Fibroblast of gingiva (primary cell): ENCODE data around the gene NKX1-2.

Experiments used
- DNase-seq: peaks from one replicate; pipeline ENCODE4 v3.0.0-alpha.2; 2011; ENCODE audit warnings: low read depth

Gene NKX1-2

DNA sequence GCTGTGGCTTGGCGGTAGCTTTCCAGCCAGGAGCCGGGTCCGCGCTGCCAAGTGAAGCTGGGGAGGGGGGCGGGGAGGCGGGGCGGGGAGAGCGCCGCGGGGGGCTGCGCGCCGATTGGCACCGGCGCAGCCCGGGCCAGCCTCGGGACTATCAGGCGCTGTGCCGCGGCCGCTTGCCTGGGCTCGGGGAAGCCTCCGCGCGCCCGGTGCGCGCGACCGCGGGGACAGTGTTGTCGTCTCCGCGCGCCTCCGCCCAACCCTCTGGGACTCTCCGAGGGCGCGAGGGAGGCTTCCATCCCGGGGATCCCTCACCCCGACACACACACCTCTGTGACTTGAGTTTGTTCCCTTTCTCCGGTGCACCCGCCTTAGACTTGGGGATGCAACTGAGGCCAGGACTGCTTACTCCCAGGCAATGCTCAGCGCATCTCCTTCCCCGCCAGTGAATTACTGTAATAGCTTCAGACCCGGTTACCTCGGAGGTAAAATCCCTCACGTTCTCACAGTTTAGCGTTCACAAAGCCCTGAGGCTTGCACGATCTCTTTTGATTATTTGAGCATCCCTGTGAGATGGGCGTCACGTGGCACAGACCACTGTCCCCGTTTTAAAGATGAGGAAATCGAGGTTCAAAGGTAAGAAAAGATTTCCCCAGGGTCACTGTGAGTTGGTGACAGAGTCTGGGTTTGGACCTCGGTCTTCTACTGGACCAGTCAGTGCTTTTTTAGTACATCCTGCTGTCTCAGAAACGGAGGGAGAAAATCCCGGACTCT, at the start of gene NKX1-2:
Gene NKX1-2 (minus strand): TSS at position 24 of the 771 bp plus-strand sequence. CDS start 92 bp downstream, outside the sequence.
- no peak for DNase-seq

DNA sequence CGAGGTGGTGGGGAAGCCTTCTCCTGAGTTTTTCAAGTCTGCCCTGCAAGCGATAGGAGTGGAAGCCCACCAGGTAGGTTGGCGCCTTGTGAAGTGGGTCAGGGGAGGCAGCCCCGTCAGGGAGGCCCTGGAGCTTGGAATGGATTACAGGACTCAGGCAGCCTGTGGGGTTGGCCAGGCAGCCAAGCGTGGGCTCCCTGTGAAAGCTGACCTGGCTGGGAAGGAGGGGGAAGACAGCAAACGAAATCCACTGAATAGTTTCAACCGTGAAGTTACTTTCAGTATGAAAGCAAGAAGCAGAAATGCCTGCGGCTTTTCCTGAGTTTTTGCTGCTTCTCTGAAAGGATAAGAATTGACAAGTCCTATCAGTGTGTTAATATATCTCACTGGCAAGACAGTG, 48.2 kb upstream of the NKX1-2 start:
- DNase-seq: no peak

DNA sequence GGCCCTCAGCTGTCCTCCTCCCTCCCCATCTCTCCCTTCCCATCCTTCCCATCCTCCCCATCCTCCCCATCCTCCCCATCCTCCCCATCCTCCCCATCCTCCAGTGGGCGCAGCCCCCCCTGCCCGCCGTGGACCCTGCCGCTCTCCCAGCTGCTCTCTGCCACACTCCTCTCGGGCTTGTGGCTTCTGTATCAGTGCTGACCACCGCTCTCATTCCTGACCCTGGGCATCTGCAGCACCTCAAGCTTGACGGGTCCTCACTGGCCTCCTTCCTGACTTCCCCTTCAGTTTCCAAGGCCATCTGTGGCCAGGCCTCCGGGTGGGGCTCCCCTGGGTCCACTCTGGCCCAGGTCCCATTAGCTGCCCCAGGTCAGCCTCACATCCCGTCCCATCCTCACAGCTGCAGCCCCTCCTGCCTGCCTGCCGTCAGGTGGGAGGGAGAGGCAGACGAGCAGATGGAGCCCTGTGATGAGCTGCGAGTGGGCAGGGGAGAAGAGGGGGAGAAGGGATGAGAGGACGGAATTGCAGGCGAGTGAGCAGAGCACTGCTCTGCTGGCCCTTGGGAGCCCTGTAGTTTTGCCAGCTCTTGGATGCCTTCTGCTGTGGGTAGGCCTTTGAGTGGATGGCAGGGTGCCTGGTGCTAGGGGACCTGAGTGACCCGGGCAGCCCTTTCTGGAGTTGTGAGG, 47.5 kb upstream of the NKX1-2 start:
- DNase-seq: no peak

DNA sequence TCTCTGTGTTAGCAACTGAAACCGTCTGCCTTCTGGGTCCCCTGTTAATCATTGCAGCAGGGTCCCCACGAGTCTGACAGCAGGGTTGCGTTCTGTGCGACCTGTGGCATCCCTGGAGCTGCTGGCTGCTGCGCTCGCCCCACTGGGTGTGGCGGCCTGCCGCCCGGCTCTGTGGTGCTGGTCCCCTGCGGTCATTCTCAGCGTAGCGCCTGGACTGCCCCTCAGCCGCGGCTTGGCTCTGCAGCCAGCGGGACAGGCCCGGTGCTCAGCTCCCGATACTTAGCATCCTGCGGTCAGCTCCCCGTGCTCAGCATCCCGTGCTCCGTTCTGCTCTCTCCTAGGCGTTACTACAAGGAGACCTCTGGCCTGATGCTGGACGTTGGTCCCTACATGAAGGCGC, 46.8 kb upstream of the NKX1-2 start:
- no peak for DNase-seq

DNA sequence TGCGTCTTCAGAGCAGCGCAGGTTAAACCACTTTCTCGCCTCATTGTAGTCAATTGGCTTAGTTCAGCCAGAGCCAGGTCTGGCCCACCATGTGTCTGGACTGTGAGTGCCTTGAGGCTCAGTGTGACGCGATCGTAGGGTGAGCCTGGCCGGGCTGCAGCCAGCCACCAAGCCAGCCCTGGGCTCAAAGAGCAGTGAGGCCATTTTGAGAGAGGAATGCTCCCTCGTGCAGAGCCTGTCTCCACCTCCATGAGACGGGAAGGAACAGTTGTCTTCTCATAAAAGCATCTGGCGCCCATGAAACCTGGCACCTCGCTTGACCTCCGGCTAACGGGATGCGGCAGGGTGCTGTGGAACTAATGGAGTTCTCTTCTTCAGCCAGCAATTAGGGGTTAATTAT, 46.3 kb upstream of the NKX1-2 start:
- no peak for DNase-seq

DNA sequence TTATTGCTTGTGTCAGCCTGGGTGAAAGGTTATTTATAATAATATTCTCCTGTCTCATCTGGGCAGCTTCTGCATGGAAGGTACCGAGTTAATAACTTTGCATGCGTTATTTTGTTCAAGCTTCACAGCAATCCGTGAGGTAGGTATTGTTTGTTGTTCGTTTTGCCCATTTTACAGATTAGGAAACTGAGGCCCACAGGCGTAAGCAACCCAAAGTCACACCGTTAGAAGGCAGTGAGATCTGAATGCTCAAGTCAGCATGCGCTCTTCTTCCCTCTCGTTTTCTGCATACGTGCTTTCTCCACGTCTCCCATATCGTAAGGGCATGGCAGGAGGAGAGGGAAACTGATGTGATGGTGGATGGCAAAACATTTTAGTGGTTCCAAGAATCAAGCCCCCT, 45.9 kb upstream of the NKX1-2 start:
- DNase-seq: no peak

DNA sequence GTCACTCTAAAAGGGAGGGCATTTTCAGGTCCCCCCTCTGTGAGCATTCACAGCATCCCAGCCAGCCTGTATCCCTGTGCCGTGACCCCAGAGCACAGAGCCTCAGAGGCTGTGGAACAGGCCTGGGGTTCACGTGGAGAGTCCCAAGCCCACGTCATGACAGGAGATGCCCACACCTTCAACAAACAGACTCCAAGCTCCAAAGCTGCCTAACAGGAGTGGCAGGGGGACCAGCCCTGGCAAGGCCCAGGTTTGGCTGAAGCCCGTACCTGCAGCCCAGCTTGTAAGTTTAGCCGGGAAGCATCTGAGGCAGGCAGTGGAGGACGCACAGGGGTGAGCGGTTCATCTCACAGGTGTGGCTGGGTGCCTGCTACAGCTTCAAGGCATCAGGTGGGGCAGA, 45.3 kb upstream of the NKX1-2 start:
- DNase-seq: no peak

DNA sequence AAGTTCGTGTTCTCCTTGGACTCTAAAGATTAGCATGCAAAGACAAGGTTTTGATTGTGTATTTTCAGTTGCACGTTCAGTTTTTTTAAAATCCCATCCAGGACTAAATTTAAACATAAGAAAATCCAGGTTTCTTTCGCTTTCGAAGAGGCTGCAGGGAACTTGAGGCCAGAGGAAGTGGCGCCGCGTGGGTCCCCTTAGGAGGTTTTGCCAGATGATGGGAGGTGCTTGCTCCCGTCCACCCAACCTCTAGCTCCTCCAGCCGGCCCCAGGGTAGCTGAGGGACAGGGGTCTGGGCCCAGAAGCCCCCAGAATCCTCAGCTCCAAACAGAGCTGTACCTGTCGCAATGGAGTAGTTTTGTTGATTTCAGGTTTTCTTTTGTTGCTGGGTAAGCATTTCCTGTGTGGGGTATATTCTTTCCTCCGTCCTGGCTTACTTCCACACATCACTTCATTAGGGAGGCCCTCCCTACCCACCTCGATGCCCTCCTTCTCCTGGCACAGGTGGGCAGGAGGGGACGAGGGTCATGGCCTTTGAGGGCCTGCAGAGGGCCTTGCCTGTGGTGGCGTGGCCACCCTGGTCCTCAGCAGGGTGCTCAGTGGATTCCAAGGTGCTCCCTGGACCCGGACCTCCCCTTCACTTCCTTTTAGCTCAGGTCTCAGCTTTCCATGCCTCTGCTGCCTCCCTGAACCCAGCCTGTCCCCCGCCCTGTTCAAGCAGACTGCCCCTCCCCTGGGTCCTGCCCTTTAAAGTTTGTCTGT, 44.4 kb upstream of the NKX1-2 start:
- no peak for DNase-seq

DNA sequence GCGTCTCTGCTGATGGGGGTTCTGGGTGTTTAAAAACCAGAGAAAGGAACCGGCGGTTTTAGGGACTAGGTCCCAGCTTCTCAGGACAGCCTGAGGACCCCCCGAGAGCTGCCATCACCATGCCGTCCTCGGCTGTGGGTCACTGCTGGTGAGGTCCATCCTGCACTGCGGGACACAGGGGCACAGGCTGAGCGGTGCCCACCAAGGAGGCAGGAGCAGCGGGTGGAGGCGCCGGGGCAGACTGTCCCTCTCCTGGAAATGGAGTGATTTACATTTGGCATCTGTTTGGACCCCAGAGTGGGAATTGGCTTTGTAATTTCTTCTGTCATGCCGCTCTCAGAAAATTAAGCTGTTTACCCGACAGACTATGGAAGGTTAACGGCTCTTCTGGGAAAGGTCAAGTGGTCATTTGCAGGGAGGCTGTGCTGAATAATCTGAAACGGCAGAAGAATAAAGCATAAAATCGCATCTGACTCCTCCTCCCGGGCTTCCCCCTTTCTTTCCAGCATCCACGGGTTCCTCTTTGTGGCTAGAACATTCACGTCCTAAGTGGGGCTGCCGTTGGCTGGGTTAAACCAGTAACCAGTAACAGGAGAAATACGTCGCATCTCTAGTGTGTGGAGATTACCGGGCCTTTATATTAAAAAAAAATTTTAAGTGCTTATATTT, 43.5 kb upstream of the NKX1-2 start:
- DNase-seq: no peak

DNA sequence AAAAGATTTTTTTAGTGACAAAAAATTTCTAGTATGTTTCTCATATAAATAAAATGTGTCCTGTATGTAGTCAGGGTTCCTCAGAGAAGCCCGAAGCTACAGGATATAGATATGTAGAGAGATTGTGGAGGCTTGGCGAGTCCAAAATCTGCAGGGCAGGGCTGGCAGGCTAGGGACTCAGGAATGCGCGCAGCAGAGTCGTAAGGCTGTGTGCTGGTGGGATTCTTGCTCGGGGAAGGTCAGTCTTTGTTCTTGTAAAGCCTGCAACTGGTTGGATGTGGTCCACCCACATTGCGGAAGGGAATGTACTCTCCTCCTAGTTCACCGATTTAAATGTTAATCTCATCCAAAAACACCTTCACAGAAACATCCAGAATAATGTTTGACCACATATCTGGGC, 42.4 kb upstream of the NKX1-2 start:
- no peak for DNase-seq

DNA sequence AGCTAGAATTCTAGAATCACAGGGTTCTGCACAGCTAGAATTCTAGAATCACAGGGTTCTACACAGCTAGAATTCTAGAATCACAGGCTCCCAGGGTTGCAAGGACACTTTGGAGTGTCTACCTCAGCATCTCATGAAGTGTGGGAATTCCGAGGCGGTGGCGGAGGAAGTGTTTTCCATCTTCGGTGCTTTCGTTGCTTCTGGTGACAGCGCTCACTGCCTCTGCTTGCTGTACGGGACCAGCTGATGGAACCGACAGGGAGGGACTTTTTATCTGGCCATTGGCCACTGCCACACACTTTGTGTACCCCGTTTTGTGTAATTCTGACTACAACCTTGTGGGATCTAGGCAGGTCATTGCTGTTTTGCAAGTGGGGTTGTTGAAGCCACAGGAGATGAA, 41.3 kb upstream of the NKX1-2 start:
- no peak for DNase-seq

DNA sequence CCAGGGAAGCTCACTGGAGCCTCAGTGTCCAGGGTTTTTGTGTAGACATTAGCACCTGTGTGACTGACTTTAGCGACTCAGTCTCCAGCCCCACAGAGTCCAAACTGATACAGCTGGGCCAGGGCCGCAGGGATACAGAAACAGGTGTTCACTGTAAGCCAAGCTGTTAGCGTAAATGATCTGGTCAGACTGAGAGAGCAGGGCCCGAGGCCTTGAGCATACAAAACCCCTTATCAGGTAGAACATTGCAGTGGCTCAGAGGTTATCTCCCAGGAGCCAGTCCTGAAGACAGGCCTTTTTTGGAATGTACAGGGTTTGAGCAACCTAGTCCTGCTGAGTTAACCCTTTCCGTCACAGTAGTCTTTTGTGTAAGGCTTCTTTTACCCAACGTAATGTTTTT, 36.8 kb upstream of the NKX1-2 start:
- no peak for DNase-seq

DNA sequence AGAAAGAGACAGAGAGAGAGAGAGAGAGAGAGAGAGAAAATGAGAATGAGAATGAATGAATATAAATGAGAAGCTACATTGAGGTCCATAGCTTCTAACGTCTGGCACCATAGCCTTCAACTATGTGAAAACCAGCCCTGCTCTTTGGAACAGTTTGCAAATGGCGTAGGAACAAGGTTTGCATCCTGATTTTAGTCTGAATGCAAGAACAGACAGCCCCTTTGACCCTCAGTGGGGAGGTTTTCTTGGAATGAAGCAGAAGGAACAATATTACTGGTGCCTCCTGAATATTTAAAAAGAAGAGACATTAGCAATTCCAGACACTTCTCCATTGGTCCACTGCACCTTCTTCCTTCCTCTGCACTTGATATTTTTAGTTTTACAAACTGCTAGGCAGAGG, 34.8 kb upstream of the NKX1-2 start:
- DNase-seq: no peak

DNA sequence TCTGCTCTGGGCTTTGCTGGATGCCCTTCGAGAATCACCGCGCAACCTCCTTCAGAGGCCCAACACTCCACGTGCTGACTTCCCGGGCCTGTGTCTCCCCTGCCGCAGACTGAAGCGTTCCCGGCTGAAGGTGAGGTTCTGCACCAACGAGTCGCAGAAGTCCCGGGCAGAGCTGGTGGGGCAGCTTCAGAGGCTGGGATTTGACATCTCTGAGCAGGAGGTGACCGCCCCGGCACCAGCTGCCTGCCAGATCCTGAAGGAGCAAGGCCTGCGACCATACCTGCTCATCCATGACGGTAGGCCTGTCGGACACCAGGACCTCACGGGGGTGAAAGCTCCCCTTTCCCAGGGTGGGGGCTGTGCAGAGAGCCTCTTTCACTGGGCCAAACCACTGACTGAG, 34.2 kb upstream of the NKX1-2 start:
- DNase-seq: no peak

DNA sequence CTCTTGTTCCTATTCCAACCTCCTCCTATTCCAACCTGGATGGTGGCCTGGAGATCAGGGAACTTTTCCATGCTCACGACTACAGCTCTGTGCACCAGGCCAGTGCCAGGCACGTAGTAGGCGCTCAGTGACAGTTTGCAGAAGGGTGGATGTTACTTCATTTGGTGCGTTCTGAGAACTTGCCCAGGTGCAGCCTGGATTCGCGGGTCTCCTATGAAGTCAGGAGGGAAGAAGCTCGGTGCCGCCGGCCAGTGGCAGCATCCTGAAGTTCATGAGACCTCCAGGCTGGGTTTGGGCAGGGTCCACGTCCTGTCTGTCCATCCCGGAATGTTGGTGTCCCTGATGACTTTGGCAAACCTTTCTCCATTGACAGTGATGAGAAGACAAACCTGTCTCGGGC, 33.0 kb upstream of the NKX1-2 start:
- DNase-seq: no peak

DNA sequence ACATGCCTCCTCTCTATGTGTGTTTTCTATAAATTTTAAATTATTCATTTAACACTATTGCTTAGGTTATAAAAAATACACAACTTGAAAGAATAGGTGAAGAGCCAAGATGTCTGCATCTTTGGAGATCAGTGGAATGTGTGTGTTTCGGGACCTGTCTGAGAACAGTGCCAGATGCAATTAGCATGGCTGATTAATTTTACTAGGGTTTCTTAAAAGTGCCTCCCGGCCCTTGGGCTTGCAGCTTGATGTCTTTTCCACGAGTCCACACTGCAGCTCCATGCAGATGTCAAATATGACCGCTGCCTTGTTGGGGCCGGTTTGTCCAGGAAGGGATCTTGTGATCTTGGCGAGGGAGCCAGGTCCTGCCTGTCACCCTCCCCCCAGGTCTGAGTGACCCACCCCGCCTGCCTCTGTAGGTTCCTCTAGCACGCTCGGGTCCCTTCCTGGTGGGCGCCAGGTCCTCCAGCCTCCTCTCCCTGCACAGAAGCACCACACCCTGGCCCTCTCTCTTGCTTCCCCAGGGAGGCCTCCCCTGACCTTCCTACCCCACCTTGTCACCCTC, 32.5 kb upstream of the NKX1-2 start:
- DNase-seq: no peak

DNA sequence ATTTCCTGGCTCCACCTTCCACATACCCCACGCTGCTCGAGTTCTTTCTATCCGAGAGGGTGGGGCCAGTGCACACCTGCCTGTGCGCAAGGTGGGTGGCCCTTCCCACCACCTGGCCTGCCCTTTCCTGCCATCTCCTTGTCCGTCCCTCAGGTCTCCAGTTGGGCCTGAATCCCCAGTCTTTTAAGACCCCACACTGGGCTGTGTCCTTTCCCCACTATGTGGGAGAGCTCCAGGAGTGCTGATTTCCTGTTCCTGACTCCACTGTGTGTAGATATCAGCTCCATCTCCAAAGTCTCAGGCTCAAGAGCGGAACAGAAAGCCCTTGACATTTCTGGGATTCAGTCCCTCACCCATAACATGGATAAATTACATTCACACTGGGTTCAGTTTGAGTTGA, 31.9 kb upstream of the NKX1-2 start:
- DNase-seq: no peak

DNA sequence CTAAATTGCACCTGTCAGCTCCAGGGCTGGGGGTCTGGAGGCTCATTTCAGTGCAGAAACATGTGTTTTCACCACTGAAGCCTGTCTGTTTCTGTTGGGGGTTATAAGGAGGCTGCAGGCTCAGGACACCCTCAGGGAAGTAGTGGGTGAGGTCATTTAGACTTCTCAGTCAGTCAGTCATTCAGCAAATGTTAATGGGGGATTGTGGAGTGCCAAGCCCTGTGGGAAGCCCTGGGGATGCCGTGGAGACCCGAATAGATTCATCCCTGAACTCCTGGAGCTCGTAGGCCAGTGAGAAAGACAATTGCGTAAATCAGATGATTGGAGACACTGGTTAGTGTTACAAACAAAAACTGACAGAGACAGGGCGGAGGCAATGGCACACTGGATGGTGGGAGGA, 31.0 kb upstream of the NKX1-2 start:
- no peak for DNase-seq

DNA sequence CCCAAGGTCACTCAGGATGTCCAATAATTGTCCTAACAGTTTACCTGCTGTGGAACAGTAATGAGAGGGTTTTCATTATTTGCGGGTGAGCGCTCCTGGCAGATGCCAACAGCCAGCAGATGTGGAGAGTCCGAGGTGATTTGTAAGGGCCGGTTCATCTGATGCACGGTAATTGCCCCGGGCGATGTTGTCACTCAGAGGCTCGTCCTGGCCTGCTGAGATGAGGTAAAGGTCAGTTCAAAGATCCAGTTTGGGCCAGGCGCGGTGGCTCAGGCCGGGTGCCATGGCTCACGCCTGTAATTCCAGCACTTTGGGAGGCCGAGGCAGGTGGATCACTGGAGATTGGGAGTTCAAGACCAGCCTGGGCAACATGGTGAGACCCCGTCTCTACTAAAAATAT, 28.7 kb upstream of the NKX1-2 start:
- no peak for DNase-seq

DNA sequence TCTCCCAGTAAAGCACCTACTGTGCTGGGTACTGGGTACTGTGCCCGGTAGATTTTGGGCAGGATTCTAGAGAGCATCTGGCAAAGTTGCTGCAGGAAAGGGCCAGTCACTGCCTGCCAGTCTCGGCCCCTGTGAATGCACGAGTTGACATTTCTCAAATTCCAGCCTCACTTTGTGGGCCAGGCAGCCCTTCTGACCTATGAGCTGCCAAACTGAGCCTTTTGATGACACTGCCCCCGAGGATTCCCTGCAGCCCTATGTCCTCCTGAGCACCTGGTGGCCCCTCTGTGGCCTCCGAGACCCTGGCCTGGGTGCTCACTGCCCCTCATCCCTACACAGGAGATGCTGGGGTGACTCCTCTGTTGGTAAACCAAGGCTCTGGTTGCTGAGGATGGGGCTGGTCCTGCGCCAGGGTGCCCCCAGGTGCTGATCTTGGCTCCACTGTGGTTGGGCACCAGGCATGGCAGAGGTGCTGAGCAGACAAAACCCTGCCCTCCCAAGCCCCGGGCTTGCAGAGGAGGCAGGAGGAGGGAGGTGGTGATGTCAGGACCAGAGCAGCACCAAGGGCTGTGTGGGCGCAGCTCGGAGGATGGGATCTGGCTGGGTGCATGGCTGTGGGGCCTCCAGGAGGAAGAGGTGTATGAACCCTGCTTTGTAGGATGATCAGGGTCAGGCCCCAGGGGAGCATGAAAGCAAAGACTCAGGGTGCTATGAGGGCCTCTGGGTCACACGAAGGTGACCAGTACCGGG, 28.0 kb upstream of the NKX1-2 start:
- no peak for DNase-seq

DNA sequence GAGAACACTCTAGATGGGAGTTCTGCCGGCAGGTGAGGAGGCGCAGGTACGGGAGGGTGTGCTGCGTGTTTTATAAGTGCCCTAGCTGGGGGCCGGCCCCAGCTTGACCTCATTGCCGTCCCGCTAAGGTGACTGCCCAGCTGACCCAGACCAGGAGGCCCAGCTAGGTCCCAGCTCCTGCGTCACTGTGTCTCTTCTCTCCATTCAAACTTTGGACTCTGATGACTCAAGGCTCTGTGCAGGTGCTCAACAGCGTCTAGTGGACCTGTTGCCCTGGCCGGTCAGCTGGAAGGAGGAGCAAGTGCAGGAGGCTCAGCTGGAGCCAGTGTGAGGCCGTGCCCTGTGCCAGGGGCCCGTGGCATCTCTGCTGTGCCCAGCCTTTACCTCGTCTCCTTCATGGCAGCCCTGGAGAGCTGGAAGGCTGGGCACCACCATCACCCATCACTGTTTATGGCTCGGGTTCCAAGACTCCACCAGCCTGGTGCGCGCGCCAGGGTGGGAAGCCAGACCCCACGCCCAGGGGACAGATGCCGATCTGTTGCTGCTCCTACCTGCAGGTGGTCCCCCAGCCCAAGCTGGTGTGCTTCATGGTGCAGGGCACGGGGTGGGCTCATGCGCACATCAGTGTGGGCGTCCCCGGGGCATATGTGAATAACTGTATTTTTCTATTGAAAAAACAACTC, 26.3 kb upstream of the NKX1-2 start:
- DNase-seq: no peak
